ENCODE measurements around the gene PAPPA2.

Gene PAPPA2

GRCh38 chr1:176853503-176853902 lies 390.5 kb downstream of the PAPPA2 start:
- Histone ChIP-seq H3K27ac (ENCODE audit: low read depth, low read length) (no peak overlapping the region), H3K36me3 (ENCODE audit: control insufficient read depth, insufficient read depth, low read length) (no peaks in the 10 kb centered on the region), H3K4me1 (ENCODE audit: control insufficient read depth, insufficient read depth, low read length) (no peaks in the 10 kb centered on the region), H3K27me3 (ENCODE audit: control insufficient read depth, insufficient read depth, low read length) (no peaks in the 10 kb centered on the region), H3K4me3 (ENCODE audit: low read length) (no peak overlapping the region), H3K9ac (ENCODE audit: low read length) (no peak overlapping the region)

DNA sequence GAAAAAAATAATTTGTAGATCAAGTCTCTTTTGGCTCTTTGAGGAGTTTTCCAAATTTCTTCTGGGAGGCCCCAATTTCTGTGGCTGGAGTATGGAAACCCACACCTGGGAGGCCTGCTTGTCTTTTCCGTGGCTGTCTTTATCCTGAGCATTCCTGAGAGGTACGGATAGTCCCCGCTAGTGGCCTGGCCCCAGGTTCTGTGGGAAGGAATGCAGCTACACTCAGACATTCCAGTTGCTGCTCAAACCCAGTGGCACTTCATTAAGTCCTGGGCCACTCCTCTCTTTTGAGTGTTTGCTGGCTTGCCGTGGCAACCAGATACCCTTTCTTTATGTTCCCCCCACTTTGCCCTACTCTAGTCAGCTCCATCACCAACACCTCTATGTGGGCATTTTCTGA lies 391.1 kb downstream of the PAPPA2 start:
- Histone ChIP-seq H3K9ac (ENCODE audit: low read length) (no peak overlapping the region), H3K4me1 (ENCODE audit: control insufficient read depth, insufficient read depth, low read length) (no peaks in the 10 kb centered on the region), H3K4me3 (ENCODE audit: low read length) (no peak overlapping the region), H3K27ac (ENCODE audit: low read depth, low read length) (no peak overlapping the region), H3K27me3 (ENCODE audit: control insufficient read depth, insufficient read depth, low read length) (no peaks in the 10 kb centered on the region), H3K36me3 (ENCODE audit: control insufficient read depth, insufficient read depth, low read length) (no peaks in the 10 kb centered on the region)

- no peak overlapping the region for H3K4me3 ChIP-seq (ENCODE audit: low read length)
- no peaks in the 10 kb centered on the region for H3K36me3 ChIP-seq (ENCODE audit: control insufficient read depth, insufficient read depth, low read length)
- no peak overlapping the region for H3K27ac ChIP-seq (ENCODE audit: low read depth, low read length)
- no peak overlapping the region for H3K9ac ChIP-seq (ENCODE audit: low read length)
- no peaks in the 10 kb centered on the region for H3K27me3 ChIP-seq (ENCODE audit: control insufficient read depth, insufficient read depth, low read length)
- no peaks in the 10 kb centered on the region for H3K4me1 ChIP-seq (ENCODE audit: control insufficient read depth, insufficient read depth, low read length)
These were observed 392.1 kb downstream of the PAPPA2 start for GRCh38 chr1:176854758-176855745.

- Histone ChIP-seq H3K9ac (ENCODE audit: low read length) (no peak overlapping the region), H3K4me3 (ENCODE audit: low read length) (no peak overlapping the region), H3K36me3 (ENCODE audit: control insufficient read depth, insufficient read depth, low read length) (no peaks in the 10 kb centered on the region), H3K27ac (ENCODE audit: low read depth, low read length) (no peak overlapping the region), H3K4me1 (ENCODE audit: control insufficient read depth, insufficient read depth, low read length) (no peaks in the 10 kb centered on the region), H3K27me3 (ENCODE audit: control insufficient read depth, insufficient read depth, low read length) (no peaks in the 10 kb centered on the region)
These were observed 394.7 kb downstream of the PAPPA2 start for GRCh38 chr1:176857632-176858031.

DNA sequence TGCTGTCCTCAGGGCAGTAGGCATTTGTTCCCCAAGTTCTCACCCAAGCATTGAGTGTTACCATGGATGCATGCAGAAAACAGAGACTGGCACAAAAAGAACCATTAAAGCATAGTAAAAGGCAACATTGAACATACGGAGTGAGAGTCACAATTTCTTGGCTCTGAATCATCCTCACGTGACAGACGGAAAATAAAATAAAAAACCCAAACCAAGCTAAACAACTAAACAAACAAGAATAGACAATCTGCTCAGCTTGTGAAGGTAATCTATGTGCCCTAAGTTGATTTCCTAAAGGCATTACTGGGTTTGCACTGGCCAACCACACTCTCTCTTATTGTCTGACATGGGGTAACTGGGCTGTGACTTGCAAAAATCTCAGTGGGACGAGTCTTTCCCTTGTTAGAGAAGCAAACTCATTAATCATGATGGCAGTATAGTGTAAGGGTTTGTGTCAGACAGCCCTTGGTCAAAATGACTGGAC lies 395.5 kb downstream of the PAPPA2 start:
- Histone ChIP-seq H3K4me1 (ENCODE audit: control insufficient read depth, insufficient read depth, low read length) (no peaks in the 10 kb centered on the region), H3K36me3 (ENCODE audit: control insufficient read depth, insufficient read depth, low read length) (no peaks in the 10 kb centered on the region), H3K27me3 (ENCODE audit: control insufficient read depth, insufficient read depth, low read length) (no peaks in the 10 kb centered on the region), H3K4me3 (ENCODE audit: low read length) (no peak overlapping the region), H3K9ac (ENCODE audit: low read length) (no peak overlapping the region), H3K27ac (ENCODE audit: low read depth, low read length) (no peak overlapping the region)

GRCh38 chr1:176863613-176864012 lies 400.6 kb downstream of the PAPPA2 start:
- Histone ChIP-seq H3K9ac (ENCODE audit: low read length) (no peak overlapping the region), H3K27me3 (ENCODE audit: control insufficient read depth, insufficient read depth, low read length) (no peaks in the 10 kb centered on the region), H3K27ac (ENCODE audit: low read depth, low read length) (no peak overlapping the region), H3K4me3 (ENCODE audit: low read length) (no peak overlapping the region), H3K4me1 (ENCODE audit: control insufficient read depth, insufficient read depth, low read length) (no peaks in the 10 kb centered on the region), H3K36me3 (ENCODE audit: control insufficient read depth, insufficient read depth, low read length) (no peaks in the 10 kb centered on the region)

DNA sequence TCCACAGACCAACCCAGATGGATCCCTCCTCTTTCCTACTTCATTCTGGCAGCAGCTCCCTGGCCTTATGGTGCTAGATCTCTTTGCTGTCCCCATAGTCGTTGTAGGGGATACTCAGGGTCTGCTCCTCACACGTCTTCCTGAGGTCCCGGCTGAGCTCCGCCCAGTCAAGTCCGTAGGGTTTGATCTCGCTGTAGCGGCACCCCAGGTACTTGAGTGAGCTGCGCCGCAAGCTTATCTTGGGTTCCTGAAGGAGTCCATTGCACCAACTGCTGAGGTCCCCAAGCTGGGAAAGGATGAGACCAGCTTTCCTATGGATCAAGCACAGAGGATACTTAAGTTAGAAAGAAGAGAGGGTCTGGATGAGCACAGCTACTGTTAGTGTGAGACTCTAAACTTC lies 401.2 kb downstream of the PAPPA2 start:
- Histone ChIP-seq H3K36me3 (ENCODE audit: control insufficient read depth, insufficient read depth, low read length) (no peaks in the 10 kb centered on the region), H3K9ac (ENCODE audit: low read length) (no peak overlapping the region), H3K4me3 (ENCODE audit: low read length) (no peak overlapping the region), H3K4me1 (ENCODE audit: control insufficient read depth, insufficient read depth, low read length) (no peaks in the 10 kb centered on the region), H3K27me3 (ENCODE audit: control insufficient read depth, insufficient read depth, low read length) (no peaks in the 10 kb centered on the region), H3K27ac (ENCODE audit: low read depth, low read length) (no peak overlapping the region)

DNA sequence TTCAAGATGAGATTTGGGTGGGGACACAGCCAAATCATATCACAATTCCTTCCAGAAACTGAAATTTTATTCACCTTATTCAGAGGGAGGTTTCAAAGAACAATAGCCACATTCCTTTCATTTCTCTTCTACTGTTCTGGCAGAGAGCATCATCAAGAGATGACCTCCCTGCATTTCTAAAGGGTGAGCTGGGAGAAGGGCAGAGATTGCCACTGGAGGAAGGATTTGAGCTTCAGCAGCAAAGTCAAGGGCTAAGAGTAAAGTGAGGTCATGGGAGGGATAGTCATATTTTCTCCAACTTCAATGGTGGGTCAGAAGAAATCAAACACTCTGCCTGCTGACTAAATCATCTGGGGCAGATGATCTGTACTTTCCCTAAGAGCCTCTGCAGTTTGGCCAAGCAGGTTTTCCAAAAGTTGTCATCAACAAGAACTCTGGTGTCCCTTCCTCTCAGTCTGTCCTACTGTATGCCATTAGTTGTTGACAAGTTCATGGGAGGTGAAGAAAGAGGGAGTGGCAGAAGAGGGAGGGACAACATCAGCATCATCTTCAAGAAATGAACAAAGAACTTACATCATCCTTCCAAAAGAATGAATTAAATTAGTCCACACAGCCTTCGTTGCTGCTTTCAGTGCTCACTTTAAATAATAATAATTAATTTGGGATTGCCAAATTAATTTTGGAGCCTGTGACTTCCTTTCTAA lies 403.2 kb downstream of the PAPPA2 start:
- Histone ChIP-seq H3K36me3 (ENCODE audit: control insufficient read depth, insufficient read depth, low read length) (no peaks in the 10 kb centered on the region), H3K27me3 (ENCODE audit: control insufficient read depth, insufficient read depth, low read length) (no peaks in the 10 kb centered on the region), H3K27ac (ENCODE audit: low read depth, low read length) (no peak overlapping the region), H3K4me1 (ENCODE audit: control insufficient read depth, insufficient read depth, low read length) (no peaks in the 10 kb centered on the region), H3K4me3 (ENCODE audit: low read length) (no peak overlapping the region), H3K9ac (ENCODE audit: low read length) (no peak overlapping the region)

- Histone ChIP-seq H3K4me1 (ENCODE audit: control insufficient read depth, insufficient read depth, low read length) (peaks cover 3% of the 10 kb centered on the region), H3K9ac (ENCODE audit: low read length) (no peak overlapping the region), H3K27ac (ENCODE audit: low read depth, low read length) (no peak overlapping the region)
These were observed 406.6 kb downstream of the PAPPA2 start for GRCh38 chr1:176869577-176869976.

GRCh38 chr1:176876966-176877515 lies 414.1 kb downstream of the PAPPA2 start:
- Histone ChIP-seq H3K9ac (ENCODE audit: low read length) (no peak overlapping the region), H3K27me3 (ENCODE audit: control insufficient read depth, insufficient read depth, low read length) (peaks cover 2% of the 10 kb centered on the region), H3K36me3 (ENCODE audit: control insufficient read depth, insufficient read depth, low read length) (no peaks in the 10 kb centered on the region), H3K4me1 (ENCODE audit: control insufficient read depth, insufficient read depth, low read length) (no peaks in the 10 kb centered on the region), H3K4me3 (ENCODE audit: low read length) (no peak overlapping the region), H3K27ac (ENCODE audit: low read depth, low read length) (no peak overlapping the region)

More at GRCh38 chr1:176869577-176869976, 406.6 kb downstream of the PAPPA2 start:
- Histone ChIP-seq H3K27me3 (ENCODE audit: control insufficient read depth, insufficient read depth, low read length) (no peaks in the 10 kb centered on the region), H3K4me3 (ENCODE audit: low read length) (no peak overlapping the region), H3K36me3 (ENCODE audit: control insufficient read depth, insufficient read depth, low read length) (no peaks in the 10 kb centered on the region)

DNA sequence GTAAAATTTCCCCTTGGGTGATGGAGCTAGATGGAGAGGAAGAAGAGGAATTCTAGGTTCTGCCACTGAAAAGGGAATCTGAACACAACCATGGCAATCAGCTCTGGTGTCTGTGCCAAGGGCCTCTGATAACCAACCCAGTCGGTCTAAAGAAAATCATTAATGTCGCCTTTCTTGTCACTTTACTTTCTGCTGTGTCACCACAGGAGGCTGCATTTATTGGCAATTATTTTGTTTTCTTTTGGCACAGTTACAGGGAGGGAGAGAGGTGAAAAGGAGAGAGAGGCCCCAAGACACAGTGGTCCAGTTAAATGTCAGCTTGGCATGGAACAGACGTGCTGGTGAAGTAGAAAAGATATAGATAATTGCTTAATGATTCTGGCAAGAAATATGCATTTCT lies 414.6 kb downstream of the PAPPA2 start:
- H3K27ac ChIP-seq (ENCODE audit: low read depth, low read length) = no peak overlapping the region
- H3K27me3 ChIP-seq (ENCODE audit: control insufficient read depth, insufficient read depth, low read length) = peaks cover 2% of the 10 kb centered on the region
- no peaks in the 10 kb centered on the region for H3K36me3 ChIP-seq (ENCODE audit: control insufficient read depth, insufficient read depth, low read length)
- H3K9ac ChIP-seq (ENCODE audit: low read length) = no peak overlapping the region
- H3K4me1 ChIP-seq (ENCODE audit: control insufficient read depth, insufficient read depth, low read length) = no peaks in the 10 kb centered on the region
- H3K4me3 ChIP-seq (ENCODE audit: low read length) = no peak overlapping the region

- peaks cover 2% of the 10 kb centered on the region for H3K27me3 ChIP-seq (ENCODE audit: control insufficient read depth, insufficient read depth, low read length)
- H3K9ac ChIP-seq (ENCODE audit: low read length) = no peak overlapping the region
- no peak overlapping the region for H3K4me3 ChIP-seq (ENCODE audit: low read length)
- no peaks in the 10 kb centered on the region for H3K4me1 ChIP-seq (ENCODE audit: control insufficient read depth, insufficient read depth, low read length)
- no peak overlapping the region for H3K27ac ChIP-seq (ENCODE audit: low read depth, low read length)
- H3K36me3 ChIP-seq (ENCODE audit: control insufficient read depth, insufficient read depth, low read length) = no peaks in the 10 kb centered on the region
These were observed 416.0 kb downstream of the PAPPA2 start for GRCh38 chr1:176878750-176879536.
